ENCODE measurements around the gene SPIRE1.
"Not testable (repeated sequence)": the region's sequence is repeated elsewhere in the genome, so short reads cannot be mapped to it uniquely, and the experiment has no call there.

The SPIRE1 gene

GRCh38 chr18:12627199-12627598, 30.7 kb downstream of the SPIRE1 start:
- not testable (repeated sequence) for H3K4me3 ChIP-seq (ENCODE audit: low read length); DNase-seq (ENCODE audit: low read depth); H3K27me3 ChIP-seq (replicated peaks; ENCODE audit: control insufficient read depth, insufficient read depth, low read length); H3K9me3 ChIP-seq (ENCODE audit: control insufficient read depth, low read length); H3K9ac ChIP-seq (ENCODE audit: low read length); H3K36me3 ChIP-seq (ENCODE audit: control insufficient read depth, insufficient read depth, low read length, severe bottlenecking)
- H3K4me1 ChIP-seq (ENCODE audit: control insufficient read depth, insufficient read depth, low read length), result peaks cover 21% of the 10 kb centered on the region

GRCh38 chr18:12625241-12625640, 32.7 kb downstream of the SPIRE1 start:
- H3K4me1 ChIP-seq (ENCODE audit: control insufficient read depth, insufficient read depth, low read length), result peaks cover 19% of the 10 kb centered on the region
- H3K9me3 ChIP-seq (ENCODE audit: control insufficient read depth, low read length), result no peaks in the 10 kb centered on the region
- no peaks in the 10 kb centered on the region for H3K36me3 ChIP-seq (ENCODE audit: control insufficient read depth, insufficient read depth, low read length, severe bottlenecking)
- H3K27me3 ChIP-seq (replicated peaks; ENCODE audit: control insufficient read depth, insufficient read depth, low read length), result no peaks in the 10 kb centered on the region
- H3K9ac ChIP-seq (ENCODE audit: low read length), result no peak overlapping the region
- H3K4me3 ChIP-seq (ENCODE audit: low read length), result no peak overlapping the region
- peak; percentile 71 for DNase-seq (ENCODE audit: low read depth)

GRCh38 chr18:12621742-12622306, 36.1 kb downstream of the SPIRE1 start:
- H3K4me3 ChIP-seq (ENCODE audit: low read length), result no peak overlapping the region
- peak; percentile 59 for DNase-seq (ENCODE audit: low read depth)
- no peak overlapping the region for H3K9ac ChIP-seq (ENCODE audit: low read length)
- peaks cover 9% of the 10 kb centered on the region for H3K4me1 ChIP-seq (ENCODE audit: control insufficient read depth, insufficient read depth, low read length)
- no peaks in the 10 kb centered on the region for H3K36me3 ChIP-seq (ENCODE audit: control insufficient read depth, insufficient read depth, low read length, severe bottlenecking)
- H3K27me3 ChIP-seq (replicated peaks; ENCODE audit: control insufficient read depth, insufficient read depth, low read length), result no peaks in the 10 kb centered on the region
- H3K9me3 ChIP-seq (ENCODE audit: control insufficient read depth, low read length), result no peaks in the 10 kb centered on the region

- Histone ChIP-seq H3K4me3 (ENCODE audit: low read length) (no peak overlapping the region), H3K4me1 (ENCODE audit: control insufficient read depth, insufficient read depth, low read length) (no peaks in the 10 kb centered on the region), H3K36me3 (ENCODE audit: control insufficient read depth, insufficient read depth, low read length, severe bottlenecking) (no peaks in the 10 kb centered on the region), H3K27me3 (replicated peaks; ENCODE audit: control insufficient read depth, insufficient read depth, low read length) (no peaks in the 10 kb centered on the region), H3K9me3 (ENCODE audit: control insufficient read depth, low read length) (no peaks in the 10 kb centered on the region), H3K9ac (ENCODE audit: low read length) (no peak overlapping the region)
- no peak for DNase-seq (ENCODE audit: low read depth)
These were observed 42.2 kb downstream of the SPIRE1 start for GRCh38 chr18:12615748-12616147.

- H3K9me3 ChIP-seq (ENCODE audit: control insufficient read depth, low read length), result no peaks in the 10 kb centered on the region
- no peak overlapping the region for H3K4me3 ChIP-seq (ENCODE audit: low read length)
- H3K36me3 ChIP-seq (ENCODE audit: control insufficient read depth, insufficient read depth, low read length, severe bottlenecking), result no peaks in the 10 kb centered on the region
- H3K27me3 ChIP-seq (replicated peaks; ENCODE audit: control insufficient read depth, insufficient read depth, low read length), result no peaks in the 10 kb centered on the region
- H3K9ac ChIP-seq (ENCODE audit: low read length), result no peak overlapping the region
- peak; percentile 80 for DNase-seq (ENCODE audit: low read depth)
- H3K4me1 ChIP-seq (ENCODE audit: control insufficient read depth, insufficient read depth, low read length), result peaks cover 28% of the 10 kb centered on the region
These were observed 49.6 kb downstream of the SPIRE1 start for GRCh38 chr18:12608301-12608700.

GRCh38 chr18:12606592-12607315, 51.2 kb downstream of the SPIRE1 start:
- Histone ChIP-seq H3K27me3 (replicated peaks; ENCODE audit: control insufficient read depth, insufficient read depth, low read length) (no peaks in the 10 kb centered on the region), H3K9ac (ENCODE audit: low read length) (peak overlapping the region; percentile 60), H3K4me3 (ENCODE audit: low read length) (peak overlapping the region; percentile 39), H3K36me3 (ENCODE audit: control insufficient read depth, insufficient read depth, low read length, severe bottlenecking) (no peaks in the 10 kb centered on the region), H3K9me3 (ENCODE audit: control insufficient read depth, low read length) (no peaks in the 10 kb centered on the region), H3K4me1 (ENCODE audit: control insufficient read depth, insufficient read depth, low read length) (peaks cover 28% of the 10 kb centered on the region)
- DNase-seq (ENCODE audit: low read depth), result peak; percentile 87

GRCh38 chr18:12604445-12605007, 53.4 kb downstream of the SPIRE1 start:
- Histone ChIP-seq H3K9ac (ENCODE audit: low read length) (no peak overlapping the region), H3K36me3 (ENCODE audit: control insufficient read depth, insufficient read depth, low read length, severe bottlenecking) (no peaks in the 10 kb centered on the region), H3K9me3 (ENCODE audit: control insufficient read depth, low read length) (no peaks in the 10 kb centered on the region), H3K27me3 (replicated peaks; ENCODE audit: control insufficient read depth, insufficient read depth, low read length) (no peaks in the 10 kb centered on the region), H3K4me3 (ENCODE audit: low read length) (no peak overlapping the region), H3K4me1 (ENCODE audit: control insufficient read depth, insufficient read depth, low read length) (peaks cover 28% of the 10 kb centered on the region)
- no peak for DNase-seq (ENCODE audit: low read depth)

GRCh38 chr18:12599966-12600365, 57.9 kb downstream of the SPIRE1 start:
- no peak for DNase-seq (ENCODE audit: low read depth)
- Histone ChIP-seq H3K9me3 (ENCODE audit: control insufficient read depth, low read length) (no peaks in the 10 kb centered on the region), H3K4me1 (ENCODE audit: control insufficient read depth, insufficient read depth, low read length) (peaks cover 15% of the 10 kb centered on the region), H3K9ac (ENCODE audit: low read length) (no peak overlapping the region), H3K4me3 (ENCODE audit: low read length) (no peak overlapping the region), H3K27me3 (replicated peaks; ENCODE audit: control insufficient read depth, insufficient read depth, low read length) (no peaks in the 10 kb centered on the region), H3K36me3 (ENCODE audit: control insufficient read depth, insufficient read depth, low read length, severe bottlenecking) (no peaks in the 10 kb centered on the region)

- no peak for DNase-seq (ENCODE audit: low read depth)
These were observed 58.4 kb downstream of the SPIRE1 start for GRCh38 chr18:12599543-12599942.

GRCh38 chr18:12598181-12598930, 59.6 kb downstream of the SPIRE1 start:
- peak; percentile 58 for DNase-seq (ENCODE audit: low read depth)
- peaks cover 15% of the 10 kb centered on the region for H3K4me1 ChIP-seq (ENCODE audit: control insufficient read depth, insufficient read depth, low read length)
- H3K27me3 ChIP-seq (replicated peaks; ENCODE audit: control insufficient read depth, insufficient read depth, low read length), result no peaks in the 10 kb centered on the region
- H3K9ac ChIP-seq (ENCODE audit: low read length), result no peak overlapping the region
- H3K9me3 ChIP-seq (ENCODE audit: control insufficient read depth, low read length), result no peaks in the 10 kb centered on the region
- no peak overlapping the region for H3K4me3 ChIP-seq (ENCODE audit: low read length)
- no peaks in the 10 kb centered on the region for H3K36me3 ChIP-seq (ENCODE audit: control insufficient read depth, insufficient read depth, low read length, severe bottlenecking)

More at GRCh38 chr18:12599543-12599942, 58.4 kb downstream of the SPIRE1 start:
- no peaks in the 10 kb centered on the region for H3K36me3 ChIP-seq (ENCODE audit: control insufficient read depth, insufficient read depth, low read length, severe bottlenecking)
- H3K4me1 ChIP-seq (ENCODE audit: control insufficient read depth, insufficient read depth, low read length), result peaks cover 15% of the 10 kb centered on the region
- H3K9me3 ChIP-seq (ENCODE audit: control insufficient read depth, low read length), result no peaks in the 10 kb centered on the region
- H3K4me3 ChIP-seq (ENCODE audit: low read length), result no peak overlapping the region
- no peak overlapping the region for H3K9ac ChIP-seq (ENCODE audit: low read length)
- H3K27me3 ChIP-seq (replicated peaks; ENCODE audit: control insufficient read depth, insufficient read depth, low read length), result no peaks in the 10 kb centered on the region

GRCh38 chr18:12597760-12598159, 60.1 kb downstream of the SPIRE1 start:
- peaks cover 15% of the 10 kb centered on the region for H3K4me1 ChIP-seq (ENCODE audit: control insufficient read depth, insufficient read depth, low read length)
- DNase-seq (ENCODE audit: low read depth), result peak; percentile 88
- no peaks in the 10 kb centered on the region for H3K36me3 ChIP-seq (ENCODE audit: control insufficient read depth, insufficient read depth, low read length, severe bottlenecking)
- H3K27me3 ChIP-seq (replicated peaks; ENCODE audit: control insufficient read depth, insufficient read depth, low read length), result no peaks in the 10 kb centered on the region
- no peak overlapping the region for H3K4me3 ChIP-seq (ENCODE audit: low read length)
- H3K9ac ChIP-seq (ENCODE audit: low read length), result no peak overlapping the region
- no peaks in the 10 kb centered on the region for H3K9me3 ChIP-seq (ENCODE audit: control insufficient read depth, low read length)
